Activated gamma-delta T cell treated with Interleukin-2 at 50 U/mL for 16 hours (primary cell): ENCODE results near the gene ZNF785.
"Not testable (repeated sequence)": the region's sequence is repeated elsewhere in the genome, so short reads cannot be mapped to it uniquely, and the experiment has no call there.

ENCODE experiments used
- DNase-seq: peaks from one replicate; pipeline ENCODE4 v3.0.0-alpha.2; 2020

The ZNF785 gene

DNA sequence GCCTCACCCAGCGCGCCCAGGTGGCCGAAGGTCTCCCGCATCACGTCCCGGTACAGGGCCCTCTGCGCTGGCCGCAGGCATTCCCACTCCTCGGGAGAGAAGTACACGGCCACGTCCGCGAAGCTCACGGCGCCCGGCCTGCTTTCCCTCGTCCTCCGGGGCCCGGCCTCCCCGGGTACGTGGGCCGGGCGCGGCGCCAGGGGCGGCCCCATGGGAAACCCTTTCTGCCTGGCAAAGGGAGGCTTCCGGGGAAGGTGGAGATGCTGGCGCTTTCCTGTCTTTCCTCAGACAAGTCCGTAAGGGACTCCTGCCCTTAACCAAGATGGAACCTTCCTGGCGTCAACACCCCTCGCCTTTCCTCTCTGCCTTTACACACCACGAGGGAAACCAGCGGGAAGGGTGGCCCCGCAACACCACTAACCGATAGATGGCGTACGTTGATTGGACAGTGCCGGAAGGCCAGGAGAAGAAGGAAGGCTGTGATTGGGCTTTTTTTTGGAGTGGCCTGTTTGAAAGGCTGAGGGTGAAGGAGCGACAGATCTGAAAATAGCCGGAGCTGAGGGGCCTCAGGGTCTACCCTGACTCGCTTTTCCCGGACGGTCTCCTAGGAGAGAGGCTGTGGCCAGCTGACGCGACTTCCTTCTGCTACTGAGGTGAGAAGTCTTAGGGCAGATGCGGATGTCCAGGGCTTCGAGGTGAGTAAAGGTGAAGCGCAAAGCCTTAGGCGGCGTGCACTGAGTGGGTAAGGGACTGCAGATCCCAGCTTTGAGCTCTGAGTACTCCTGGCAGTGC is at the start of gene ZNF785:
ZNF785 (minus strand) TSS at position 298 of the 792 bp plus-strand sequence; CDS start at position 212, 86 bp downstream.
- peak; percentile 90 for DNase-seq

DNA sequence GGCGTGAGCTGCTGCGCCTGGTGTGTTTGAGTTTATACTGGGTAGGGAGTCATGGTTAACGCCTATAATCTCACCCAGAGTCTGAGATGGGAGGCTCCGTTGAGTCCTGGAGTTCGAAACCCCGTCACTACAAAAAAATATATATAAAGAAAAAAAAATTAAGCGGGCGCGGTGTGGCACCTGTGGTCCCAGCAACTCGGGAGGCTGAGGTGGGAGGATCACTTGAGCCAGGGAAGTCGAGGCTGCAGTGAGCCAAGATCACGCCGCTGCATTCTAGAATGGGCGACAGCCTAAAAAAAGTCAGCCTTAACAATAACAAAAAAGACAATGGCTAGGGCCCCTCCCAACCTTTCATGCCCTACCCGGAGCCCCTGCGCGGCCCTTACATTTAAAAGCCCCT is 48.0 kb upstream of the ZNF785 start:
- DNase-seq = no peak

DNA sequence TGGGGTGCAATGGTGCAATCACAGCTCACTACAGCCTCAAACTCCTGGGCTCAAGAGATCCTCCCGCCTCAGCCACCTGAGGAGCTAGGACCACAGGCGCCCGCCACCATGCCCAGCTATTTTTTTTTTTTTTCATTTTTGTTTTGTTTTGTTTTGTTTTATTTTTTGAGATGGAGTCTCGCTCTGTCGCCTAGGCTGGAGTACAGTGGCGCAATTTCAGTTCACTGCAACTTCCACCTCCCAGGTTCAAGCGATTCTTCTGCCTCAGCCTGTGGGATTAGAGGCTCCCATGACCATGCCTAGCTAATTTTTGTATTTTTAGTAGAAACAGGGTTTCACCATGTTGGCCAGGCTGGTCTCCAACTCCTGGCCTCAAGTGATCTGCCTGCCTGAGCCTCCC is 47.0 kb upstream of the ZNF785 start:
- DNase-seq = not testable (repeated sequence)

DNA sequence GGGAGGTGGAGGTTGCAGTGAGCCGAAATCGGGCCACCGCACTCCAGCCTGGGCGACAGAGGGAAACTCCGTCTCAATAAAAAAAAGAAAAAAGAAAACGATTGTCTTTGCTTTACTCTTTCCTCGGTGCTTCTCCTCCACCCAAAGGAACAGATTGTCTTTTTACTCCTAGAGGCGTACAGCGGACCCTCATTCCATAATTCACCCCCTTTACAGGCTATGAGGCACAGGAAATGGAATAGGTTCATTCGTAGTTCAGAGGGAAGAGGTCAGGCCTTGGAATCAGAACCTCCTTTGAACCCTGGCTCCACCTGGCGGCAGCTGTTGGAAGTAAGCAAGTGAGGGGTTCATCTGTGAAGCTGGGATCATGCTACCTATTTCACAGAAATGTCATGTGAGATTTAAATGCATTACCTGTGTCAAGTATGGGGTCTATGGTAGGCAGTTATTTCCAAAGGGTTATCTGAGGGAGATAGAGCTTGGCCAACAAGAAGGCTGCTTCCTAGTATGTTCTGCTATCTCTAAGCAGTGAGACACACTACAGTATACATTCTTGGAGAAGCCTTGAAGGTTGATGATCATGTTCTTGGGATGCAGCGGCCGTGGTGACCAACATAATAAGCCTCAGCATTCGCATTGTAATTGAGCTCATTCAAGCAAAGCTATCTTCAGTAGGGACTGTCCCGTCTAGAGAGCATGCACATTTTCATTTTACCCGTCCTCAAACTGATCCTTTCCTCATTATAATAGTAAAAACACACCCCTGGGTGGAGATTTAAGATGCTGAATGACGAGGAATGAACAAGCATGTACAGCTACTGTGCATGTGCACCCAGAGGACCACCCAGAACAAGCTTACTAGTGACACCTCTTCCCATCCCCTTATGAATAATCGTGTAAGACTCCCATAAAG is 43.4 kb upstream of the ZNF785 start:
- peak; percentile 88 for DNase-seq

DNA sequence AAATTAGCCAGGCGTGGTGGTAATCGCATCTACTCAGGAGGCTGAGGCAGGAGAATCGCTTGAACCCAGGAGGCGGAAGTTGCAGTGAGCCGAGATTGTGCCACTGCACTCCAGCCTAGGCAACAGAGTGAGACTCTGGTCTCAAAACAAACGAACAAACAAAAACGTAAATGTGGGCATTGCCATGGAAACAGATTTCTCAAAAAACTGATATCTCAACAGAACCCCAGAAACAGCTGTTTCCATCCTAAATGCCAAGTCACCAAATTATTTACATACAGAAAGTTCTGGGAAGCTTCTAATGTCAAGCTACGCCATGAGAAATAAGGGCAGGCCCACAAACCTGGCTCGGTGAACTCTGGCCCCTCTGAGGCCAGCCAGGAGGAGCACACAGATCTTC is 40.7 kb upstream of the ZNF785 start:
- DNase-seq = no peak

DNA sequence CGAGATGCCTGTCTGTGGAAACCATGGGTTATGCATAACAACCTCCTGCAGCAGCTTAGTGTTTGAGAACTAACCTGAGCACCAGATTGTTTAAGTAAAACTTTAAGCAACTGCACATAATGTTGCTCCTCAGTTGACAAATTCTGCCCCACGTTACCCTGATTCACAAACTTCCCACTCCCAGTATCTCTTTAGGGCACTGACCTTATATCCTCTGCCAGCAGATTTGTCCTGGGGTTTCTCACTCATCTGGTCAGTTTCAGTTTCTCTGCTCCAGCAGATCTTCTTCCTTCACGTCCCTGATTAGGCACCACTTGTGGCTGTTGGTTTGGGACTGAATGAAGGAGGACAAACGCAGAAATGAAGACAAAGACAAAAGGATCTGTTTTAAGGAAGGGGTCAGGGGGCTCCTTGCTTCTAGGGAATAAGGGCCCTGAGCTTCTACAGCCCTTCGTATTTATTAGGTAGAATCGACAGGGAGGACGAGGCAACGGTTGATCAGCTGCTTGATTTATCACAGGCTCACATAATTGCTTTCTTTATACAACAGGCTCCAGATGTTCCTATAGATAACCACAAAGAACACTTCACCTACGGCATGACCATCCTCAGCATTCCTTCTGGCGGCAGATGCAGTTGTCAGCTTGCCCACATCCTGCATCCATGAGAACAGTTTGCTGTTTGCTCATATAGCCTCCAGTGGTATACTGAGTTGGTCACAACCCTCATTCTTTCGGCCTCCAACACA is 38.2 kb upstream of the ZNF785 start:
- DNase-seq = no peak

DNA sequence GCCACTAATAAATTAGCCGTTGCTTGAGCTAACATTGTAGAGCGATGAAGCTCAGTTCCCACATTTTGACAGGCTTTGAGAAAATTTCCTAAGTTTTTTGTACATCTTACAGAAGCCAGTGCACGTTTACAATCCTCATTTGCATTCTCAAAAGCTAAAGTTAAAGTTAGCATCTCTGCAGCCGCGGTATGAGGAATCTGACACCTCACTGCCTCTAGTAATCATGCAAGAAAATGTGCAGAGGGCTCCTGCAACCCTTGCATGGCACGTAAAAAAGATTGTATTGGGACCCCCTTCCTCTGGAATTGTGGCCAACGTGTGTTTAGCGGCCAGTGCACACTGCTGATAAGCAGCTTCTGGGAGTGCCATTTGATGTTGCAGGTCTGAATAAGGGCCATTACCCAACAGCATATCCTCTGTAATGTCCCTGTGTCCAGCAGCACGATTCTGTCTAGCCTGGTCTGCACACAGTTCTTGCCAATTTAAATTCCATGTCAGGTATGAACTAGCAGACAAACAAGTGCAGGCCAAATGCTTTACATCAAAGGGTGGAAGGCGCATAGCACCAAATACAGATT is 37.0 kb upstream of the ZNF785 start:
- no peak for DNase-seq

DNA sequence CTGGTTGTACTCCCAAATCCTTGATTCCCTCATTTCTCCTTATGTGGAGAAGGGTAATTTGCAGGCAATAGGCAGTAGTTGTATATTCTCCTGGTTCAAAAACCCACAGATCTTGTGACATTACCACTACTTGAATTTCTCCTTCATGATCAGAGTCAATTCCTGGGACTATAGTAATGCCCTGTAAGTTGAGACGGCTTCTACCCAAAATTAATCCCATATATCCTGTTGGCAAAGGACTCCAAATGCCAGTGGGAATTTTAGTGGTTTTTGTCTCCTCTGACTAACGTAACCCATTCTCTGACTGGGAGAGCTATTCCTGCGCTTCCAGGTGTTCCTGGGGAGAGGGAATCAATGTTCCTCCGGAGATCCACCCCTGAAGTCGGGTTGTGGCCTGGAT is 36.3 kb upstream of the ZNF785 start:
- DNase-seq = no peak

DNA sequence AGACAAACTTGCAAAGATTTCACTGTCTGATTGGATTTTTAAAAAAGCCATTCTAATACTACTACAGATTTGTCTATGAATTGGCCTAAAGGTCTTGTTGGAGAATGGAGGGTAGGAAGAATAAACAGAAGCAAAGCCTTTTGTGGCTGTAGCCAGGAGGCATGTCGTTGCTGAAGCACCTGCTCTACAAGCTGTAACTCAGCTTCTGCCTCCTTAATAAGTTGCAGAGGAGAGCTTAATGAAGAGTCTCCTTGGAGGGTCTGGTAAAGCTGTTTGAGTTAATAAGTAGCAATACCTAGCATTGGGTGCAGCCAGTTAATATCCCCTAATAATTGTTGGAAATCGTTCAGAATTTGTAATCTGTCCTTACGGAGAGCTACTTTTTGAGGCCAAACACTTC is 34.7 kb upstream of the ZNF785 start:
- DNase-seq = no peak

DNA sequence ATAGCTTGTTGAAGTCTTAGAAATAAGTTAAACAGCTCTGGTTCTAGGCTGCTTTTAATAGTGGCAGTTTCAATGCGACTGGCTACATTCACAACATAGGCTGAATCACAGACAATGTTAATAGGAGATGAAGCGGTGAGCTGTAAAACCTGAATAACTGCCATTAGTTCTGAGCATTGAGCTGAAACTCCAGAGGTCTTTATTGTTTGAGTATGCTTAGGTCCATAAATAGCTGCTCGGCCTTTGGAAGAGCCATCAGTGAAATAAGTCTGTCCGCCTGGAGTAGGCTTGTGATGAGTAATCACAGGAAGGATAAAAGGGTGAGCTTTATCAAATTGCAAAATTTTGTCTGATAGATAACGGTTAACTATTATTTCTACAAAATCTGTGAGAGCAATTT is 34.1 kb upstream of the ZNF785 start:
- no peak for DNase-seq

DNA sequence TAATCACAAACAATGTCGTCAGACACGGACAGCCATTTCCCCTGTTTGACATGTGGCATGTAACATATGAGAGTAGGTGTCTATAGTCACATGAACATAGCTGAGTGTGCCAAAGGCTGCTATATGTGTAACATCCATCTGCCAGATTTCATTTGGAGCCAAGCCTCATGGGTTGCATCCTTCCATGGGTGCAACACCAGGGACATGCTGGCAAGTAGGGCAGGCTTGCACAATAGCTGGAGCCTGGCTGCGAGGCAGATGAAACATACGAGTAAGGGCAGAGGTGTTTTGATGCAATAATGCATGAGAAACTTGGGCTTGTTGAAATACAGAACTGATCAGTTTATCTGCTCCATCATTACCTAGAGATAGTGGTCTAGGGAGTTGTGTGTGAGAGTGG is 33.7 kb upstream of the ZNF785 start:
- DNase-seq = no peak

DNA sequence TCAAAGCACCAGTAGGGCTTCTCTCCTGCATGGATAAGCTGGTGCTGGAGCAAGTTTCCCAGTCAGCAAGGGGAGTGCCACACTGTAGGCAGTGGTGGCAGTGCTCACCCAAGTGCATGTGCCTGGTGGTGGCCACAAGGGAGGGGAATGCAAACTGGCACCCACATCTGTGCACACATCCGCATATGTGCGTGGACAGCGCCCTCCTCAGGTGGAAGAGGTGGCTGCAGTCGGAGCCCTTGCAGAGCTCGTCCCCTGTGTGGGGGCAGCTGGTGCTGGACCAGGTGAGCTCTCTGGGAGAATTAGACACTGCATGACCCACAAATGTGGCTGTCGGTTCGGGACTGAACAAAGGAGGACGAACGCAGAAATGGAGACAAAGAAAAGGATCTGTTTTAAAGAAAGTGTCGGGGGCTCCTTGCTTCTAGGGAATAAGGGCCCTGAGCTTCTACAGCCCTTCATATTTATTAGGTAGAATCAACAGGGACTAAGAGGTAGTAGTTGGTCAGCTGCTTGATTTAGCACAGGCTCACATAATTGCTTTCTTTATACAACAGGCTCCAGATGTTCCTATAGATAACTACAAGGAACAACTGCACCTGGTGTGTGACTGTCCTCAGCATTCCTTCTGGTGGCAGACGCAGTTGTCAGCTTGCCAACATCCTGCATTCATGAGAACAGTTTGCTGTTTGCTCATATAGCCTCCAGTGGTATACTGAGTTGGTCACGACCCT is 30.0 kb upstream of the ZNF785 start:
- peak; percentile 52 for DNase-seq

DNA sequence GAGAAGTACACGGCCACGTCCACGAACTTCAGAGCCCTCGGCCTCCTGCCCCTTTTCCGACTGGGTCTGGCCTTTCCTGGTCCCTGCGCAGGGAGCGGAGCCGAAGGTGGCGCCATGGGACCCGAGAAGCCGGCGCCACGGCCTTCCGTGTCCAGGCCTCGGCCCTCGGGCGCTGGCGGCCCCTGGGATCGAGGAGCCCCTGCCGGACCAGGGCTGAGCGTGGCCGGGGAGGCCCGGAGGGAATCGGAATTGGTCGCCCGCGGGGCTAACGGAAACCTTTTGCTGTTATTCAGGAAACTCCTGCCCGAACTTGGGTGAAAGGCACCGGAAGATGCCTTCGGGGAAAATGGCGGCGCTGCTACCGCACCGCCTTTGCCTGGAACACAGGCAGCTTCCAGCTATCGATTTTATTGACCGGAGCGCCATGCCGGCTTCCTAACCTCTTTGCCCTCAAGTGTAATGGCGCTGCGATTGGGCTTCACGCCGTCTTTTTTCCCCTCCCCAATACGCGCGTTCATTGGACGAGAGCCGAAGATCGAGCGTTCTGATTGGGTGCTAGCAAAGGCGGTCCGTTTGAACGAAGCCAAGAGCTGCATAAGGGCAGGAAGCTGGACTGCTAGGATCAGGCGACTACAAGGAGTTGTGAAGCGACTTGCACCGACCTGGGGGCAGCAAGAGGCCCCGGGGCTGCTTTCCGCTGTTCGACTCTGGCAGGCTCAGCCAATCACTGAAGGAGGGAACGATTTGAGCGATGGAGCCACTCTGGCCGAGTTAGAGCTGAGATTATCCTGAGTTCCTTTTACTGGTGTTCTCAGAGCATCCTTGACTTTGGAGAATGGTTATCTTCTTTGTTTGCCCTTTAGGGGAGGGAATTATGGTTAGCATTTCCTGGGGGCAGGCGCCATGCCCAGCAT is 24.7 kb upstream of the ZNF785 start, which contains the start of gene ZNF689:
ZNF689 (minus strand) TSS at position 464 of the 914 bp plus-strand sequence; CDS start at position 116, 348 bp downstream.
- DNase-seq = peak; percentile 91

DNA sequence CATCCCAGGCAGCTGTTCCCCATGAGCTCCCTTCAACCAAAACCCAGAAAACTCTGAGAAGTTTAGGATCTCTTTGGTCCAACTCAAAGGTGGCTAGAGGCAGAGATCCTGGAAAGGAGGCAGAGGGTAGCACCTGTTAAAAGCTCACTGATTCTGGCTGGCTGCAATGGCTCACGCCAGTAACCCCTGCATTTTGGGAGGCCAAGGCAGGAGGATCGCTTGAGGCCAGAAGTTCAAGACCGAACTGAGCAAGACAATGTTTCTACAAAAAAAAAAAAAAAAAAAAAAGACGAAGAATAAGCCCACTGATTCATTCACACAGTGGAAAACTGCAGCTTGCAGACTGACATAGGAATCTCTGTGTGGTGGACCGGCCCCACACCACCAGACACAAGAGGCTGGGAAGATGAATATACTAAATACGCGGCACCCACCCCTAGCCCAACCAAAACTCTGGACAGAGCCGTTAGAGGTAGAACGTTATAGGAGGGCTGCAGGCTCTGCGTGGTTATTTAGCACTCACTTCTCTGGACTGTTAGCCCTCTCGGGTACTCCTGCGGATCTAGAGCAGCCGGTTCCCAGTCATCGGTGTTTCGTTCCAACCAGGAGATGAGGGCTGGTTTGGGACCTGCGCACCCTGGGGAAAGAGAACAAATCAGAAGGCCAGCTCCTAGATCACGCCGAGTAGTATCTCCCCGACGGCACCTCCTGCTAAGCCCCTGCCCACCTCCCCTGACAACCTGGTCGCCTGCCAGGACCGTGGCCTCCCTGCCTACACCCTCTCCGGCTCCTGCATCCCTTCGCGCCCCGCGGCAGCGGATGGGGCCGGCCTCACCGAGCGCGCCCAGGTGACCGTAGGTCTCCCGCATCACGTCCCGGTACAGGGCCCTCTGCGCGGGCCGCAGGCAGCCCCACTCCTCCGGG is 23.8 kb upstream of the ZNF785 start:
- peak; percentile 22 for DNase-seq

DNA sequence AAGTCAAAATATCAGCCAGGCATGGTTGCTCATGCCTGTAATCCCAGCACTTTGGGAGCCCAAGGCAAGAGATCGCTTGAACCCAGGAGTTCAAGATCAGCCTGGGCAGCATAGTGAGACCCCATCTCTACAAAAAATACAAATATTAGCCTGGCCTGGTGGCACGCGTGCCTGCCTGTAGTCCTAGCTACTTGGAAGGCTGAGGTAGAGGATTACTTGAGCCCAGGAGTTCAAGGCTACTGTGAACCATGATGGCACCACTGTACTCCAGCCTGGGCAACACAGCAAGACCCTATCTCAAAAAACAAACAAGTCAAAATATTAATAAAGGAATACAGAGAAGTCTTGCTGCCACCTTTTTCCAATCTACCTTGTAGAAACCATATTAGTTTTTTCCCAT is 20.5 kb upstream of the ZNF785 start:
- DNase-seq = no peak

DNA sequence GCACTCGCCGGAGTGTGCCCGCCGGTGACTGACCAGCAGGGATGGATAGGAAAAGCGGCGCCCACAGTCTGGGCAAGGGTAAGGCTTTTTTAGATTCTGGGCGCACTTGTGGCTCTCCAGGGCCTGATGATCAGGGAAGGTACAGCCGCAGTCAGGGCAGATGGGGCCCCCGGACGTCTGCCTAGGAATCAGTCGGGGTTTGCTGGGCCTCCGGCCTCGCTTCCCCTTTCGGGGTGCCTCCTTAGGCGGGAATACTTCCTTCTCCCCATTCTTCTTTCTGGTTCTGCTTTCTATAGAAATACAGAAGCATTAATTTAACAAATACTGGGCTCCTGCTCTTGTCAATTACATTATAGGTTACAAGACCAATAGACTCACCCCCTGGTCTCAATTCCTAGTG is 19.7 kb upstream of the ZNF785 start:
- DNase-seq = no peak

DNA sequence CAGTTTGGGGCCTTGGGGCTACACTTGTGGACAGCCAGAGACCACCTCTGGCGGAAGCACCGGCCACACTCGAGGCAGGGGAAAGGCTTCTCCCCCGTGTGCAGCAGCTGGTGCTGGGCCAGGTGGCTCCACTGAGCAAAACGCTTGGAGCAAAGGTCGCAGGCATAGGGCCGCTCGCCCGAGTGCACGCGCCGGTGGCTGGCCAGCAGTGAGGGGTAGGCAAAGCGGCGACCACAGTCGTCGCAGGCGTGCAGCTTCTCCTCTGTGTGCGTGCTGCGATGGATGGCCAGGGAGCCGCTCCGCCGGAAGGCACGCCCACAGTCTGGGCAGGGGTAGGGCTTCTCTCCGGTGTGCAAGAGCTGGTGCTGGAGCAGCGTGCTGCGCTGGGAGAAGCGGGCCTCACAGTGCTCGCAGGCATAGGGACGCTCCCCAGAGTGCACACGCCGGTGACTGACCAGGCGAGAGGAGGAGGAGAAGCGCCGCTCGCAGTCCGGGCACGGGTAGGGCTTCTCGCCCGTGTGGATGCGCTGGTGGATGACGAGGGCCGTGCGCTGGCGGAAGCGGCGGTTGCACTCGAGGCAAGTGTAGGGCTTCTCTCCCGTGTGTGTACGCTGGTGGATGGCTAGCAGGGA is 18.9 kb upstream of the ZNF785 start:
- no peak for DNase-seq

DNA sequence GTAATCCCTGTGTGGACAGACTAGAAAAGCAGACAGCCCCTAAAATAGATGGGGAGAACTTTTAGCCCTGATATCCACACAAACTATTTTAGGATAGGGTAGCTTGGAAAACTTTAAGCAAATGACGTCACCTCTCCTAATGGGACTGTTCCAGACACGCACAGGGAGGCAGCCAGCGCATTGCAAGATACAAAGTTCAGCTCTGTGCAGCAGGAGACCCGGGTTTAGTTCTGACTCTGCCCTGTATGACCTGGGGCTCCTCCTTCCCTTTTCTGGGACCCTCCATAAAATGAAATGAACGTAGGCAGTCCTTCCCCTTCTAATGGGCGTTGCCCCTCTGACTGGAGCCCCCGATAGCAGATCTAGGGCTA is 18.4 kb upstream of the ZNF785 start:
- no peak for DNase-seq

DNA sequence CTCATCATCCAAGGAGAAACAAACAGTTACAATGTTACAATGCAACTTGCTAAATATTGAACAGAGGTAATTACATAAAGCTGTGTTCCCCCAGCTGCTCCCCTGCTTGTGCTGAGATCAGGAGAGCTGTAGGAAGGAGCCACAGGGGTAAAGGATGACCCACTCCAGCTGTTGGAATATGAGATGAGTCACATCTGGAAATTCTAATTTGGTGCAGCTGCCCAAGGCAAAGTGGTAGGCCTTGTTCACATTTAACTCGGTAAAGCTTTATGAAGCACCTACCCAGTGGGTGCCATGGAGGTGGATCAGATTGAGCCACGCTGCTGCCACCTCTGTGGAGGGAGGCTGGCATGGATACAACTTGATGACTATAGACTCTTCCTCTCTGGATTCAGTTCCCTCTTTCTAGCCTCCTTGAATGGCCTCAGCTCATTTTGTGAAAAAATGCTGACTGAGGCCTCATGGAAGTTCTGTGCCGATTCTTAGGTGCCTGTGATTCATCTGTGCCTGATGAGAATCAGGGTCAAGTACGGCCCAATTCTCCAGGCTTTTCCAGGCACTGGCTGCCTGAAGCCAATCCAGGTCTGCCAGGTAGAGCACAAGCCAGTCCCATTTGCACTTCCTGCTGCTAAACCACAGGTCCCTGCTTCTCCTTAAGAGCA is 17.2 kb upstream of the ZNF785 start:
- DNase-seq = no peak
